ENCODE results near the gene VWA5B1.
A peak's percentile ranks its signal among the peaks of the same experiment; 100 is the strongest.

The VWA5B1 gene

DNA sequence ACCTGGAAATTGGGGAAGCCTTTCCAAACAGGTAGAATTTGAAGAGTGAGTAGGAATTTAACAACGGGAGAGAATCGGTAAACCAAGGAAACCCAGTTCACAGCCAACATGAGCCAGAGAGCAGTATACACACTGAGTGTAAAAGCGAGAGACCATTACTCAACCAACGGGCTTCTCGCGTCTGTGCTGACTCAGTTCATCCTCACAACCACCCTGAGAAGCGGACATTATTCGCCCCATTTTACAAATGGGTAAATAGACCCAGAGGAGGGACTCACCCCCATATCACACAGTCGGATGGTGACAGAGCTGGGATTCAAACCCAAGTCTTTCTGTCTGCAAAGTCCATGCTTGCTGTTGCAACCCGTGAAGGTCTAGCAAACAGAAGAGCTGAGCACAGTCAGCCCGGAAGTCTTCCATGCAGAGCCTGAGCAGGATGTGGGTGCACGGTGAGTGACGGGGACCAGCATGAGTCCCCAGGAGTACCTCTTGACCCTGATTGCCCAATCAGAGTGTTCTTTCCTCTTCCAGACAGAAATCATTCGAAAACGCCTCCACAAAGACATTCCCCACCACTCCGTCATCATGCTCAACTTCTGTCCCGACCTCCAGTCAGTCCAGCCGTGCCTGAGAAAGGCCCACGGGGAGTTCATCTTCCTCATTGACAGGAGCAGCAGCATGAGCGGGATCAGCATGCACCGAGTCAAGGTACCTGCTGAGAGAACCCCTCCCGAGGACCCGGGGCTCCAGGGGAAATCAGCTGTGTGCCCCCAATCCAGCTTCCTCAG is 32.3 kb downstream of the VWA5B1 start:
- DNase-seq (ENCODE audit: low read depth in 1 of 2, low spot score in 1 of 2): no peak
- TF ChIP-seq POLR2AphosphoS5 (IDR thresholded peaks at IDR 0.05; ENCODE audit: low read depth): no peak
- TF ChIP-seq, protein P1, sequence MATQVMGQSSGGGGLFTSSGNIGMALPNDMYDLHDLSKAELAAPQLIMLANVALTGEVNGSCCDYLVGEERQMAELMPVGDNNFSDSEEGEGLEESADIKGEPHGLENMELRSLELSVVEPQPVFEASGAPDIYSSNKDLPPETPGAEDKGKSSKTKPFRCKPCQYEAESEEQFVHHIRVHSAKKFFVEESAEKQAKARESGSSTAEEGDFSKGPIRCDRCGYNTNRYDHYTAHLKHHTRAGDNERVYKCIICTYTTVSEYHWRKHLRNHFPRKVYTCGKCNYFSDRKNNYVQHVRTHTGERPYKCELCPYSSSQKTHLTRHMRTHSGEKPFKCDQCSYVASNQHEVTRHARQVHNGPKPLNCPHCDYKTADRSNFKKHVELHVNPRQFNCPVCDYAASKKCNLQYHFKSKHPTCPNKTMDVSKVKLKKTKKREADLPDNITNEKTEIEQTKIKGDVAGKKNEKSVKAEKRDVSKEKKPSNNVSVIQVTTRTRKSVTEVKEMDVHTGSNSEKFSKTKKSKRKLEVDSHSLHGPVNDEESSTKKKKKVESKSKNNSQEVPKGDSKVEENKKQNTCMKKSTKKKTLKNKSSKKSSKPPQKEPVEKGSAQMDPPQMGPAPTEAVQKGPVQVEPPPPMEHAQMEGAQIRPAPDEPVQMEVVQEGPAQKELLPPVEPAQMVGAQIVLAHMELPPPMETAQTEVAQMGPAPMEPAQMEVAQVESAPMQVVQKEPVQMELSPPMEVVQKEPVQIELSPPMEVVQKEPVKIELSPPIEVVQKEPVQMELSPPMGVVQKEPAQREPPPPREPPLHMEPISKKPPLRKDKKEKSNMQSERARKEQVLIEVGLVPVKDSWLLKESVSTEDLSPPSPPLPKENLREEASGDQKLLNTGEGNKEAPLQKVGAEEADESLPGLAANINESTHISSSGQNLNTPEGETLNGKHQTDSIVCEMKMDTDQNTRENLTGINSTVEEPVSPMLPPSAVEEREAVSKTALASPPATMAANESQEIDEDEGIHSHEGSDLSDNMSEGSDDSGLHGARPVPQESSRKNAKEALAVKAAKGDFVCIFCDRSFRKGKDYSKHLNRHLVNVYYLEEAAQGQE (IDR thresholded peaks at IDR 0.05; ENCODE audit: insufficient replicate concordance, low read depth): no peak

DNA sequence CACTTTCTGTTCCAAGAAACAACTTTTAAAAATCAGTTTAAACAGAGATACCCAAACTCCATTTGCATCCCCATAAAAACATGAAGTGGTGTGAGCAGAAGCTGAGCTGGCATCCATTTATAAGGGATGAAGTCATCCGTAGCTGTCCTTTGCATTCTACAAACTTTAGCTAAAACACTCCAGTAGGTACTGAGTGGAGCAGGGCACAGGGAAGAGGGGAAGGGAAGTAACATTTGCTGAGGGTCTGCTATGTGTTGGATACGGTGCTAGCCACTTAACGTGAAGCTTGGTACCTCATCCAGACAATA is 32.9 kb downstream of the VWA5B1 start:
- H3K27ac ChIP-seq (replicated peaks): no peak overlapping the region
- DNase-seq (ENCODE audit: low read depth in 1 of 2, low spot score in 1 of 2): no peak
- no peak overlapping the region for H3K4me3 ChIP-seq (replicated peaks; ENCODE audit: insufficient read depth, low read length)
- TF ChIP-seq, protein P1 (IDR thresholded peaks at IDR 0.05; ENCODE audit: insufficient replicate concordance, low read depth): no peak
- TF ChIP-seq POLR2AphosphoS5 (IDR thresholded peaks at IDR 0.05; ENCODE audit: low read depth) (no peak), SPI1 (IDR thresholded peaks at IDR 0.05; ENCODE audit: borderline replicate concordance, low read depth) (no peak), GABPA (IDR thresholded peaks at IDR 0.05; ENCODE audit: low read depth) (no peak)
- TF ChIP-seq, protein P2, sequence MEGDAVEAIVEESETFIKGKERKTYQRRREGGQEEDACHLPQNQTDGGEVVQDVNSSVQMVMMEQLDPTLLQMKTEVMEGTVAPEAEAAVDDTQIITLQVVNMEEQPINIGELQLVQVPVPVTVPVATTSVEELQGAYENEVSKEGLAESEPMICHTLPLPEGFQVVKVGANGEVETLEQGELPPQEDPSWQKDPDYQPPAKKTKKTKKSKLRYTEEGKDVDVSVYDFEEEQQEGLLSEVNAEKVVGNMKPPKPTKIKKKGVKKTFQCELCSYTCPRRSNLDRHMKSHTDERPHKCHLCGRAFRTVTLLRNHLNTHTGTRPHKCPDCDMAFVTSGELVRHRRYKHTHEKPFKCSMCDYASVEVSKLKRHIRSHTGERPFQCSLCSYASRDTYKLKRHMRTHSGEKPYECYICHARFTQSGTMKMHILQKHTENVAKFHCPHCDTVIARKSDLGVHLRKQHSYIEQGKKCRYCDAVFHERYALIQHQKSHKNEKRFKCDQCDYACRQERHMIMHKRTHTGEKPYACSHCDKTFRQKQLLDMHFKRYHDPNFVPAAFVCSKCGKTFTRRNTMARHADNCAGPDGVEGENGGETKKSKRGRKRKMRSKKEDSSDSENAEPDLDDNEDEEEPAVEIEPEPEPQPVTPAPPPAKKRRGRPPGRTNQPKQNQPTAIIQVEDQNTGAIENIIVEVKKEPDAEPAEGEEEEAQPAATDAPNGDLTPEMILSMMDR (IDR thresholded peaks at IDR 0.05; ENCODE audit: insufficient read depth, low read length): no peak
- peaks cover 22% of the 10 kb centered on the region for H3K27me3 ChIP-seq (ENCODE audit: insufficient read depth, poor library complexity, severe bottlenecking)

More for the DNA sequence above, 32.3 kb downstream of the VWA5B1 start:
- peaks cover 22% of the 10 kb centered on the region for H3K27me3 ChIP-seq (ENCODE audit: insufficient read depth, poor library complexity, severe bottlenecking)
- H3K4me3 ChIP-seq (replicated peaks; ENCODE audit: insufficient read depth, low read length): no peak overlapping the region
- H3K27ac ChIP-seq (replicated peaks): no peak overlapping the region

DNA sequence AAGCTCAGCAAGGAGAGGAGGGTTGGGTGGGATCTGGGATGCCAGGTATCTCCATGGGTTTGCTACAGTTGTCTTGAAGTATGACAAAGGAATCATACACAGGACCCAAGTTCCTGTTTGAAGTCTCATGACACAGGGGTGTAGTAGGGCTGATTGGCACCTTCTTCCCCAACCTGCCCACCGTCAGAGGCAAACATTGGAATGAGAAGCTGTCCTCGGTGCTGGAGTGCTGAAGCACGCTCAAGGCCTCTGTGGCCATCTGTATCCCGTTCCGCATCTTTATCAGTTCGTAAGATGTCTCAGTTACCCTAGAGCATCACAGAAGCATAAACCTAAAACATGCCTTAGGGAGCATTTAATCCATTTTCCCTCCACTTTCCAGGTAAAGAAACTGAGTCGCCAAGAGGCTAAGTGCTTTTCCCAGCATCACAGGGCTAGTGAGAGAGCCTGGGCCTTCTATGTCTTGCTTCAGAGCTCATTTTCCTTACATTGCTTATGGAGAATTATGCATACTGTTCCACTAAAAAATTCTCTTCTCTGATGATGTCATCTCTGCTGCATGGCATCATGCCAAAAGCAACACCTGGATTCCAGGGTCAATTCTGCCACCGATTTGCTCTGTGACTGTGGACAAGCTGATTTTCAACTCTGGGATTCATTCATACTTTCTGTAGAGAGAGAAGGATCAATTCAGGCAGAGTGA is 34.2 kb downstream of the VWA5B1 start:
- H3K27ac ChIP-seq (replicated peaks): no peak overlapping the region
- no peak for DNase-seq (ENCODE audit: low read depth in 1 of 2, low spot score in 1 of 2)

More for the DNA sequence above, 34.2 kb downstream of the VWA5B1 start:
- peaks cover 22% of the 10 kb centered on the region for H3K27me3 ChIP-seq (ENCODE audit: insufficient read depth, poor library complexity, severe bottlenecking)
- TF ChIP-seq, protein P2 (IDR thresholded peaks at IDR 0.05; ENCODE audit: insufficient read depth, low read length): no peak
- TF ChIP-seq, protein P1 (IDR thresholded peaks at IDR 0.05; ENCODE audit: insufficient replicate concordance, low read depth): peak; percentile 67
- no peak for TF ChIP-seq POLR2AphosphoS5 (IDR thresholded peaks at IDR 0.05; ENCODE audit: low read depth)
- TF ChIP-seq SPI1 (IDR thresholded peaks at IDR 0.05; ENCODE audit: borderline replicate concordance, low read depth): no peak
- no peak for TF ChIP-seq GABPA (IDR thresholded peaks at IDR 0.05; ENCODE audit: low read depth)
- H3K4me3 ChIP-seq (replicated peaks; ENCODE audit: insufficient read depth, low read length): no peak overlapping the region

All from HL-60 (cell line).